ENCODE measurements around the gene WDR36. TPM values are rescaled to one million over a fixed set of nuclear protein-coding genes. Genes with fewer than 3 reads are reported as not detected.

Gene WDR36
- total and polyA plus RNA-seq, 8 donors, result 4.0 to 50.7 (median 7.0) TPM

DNA sequence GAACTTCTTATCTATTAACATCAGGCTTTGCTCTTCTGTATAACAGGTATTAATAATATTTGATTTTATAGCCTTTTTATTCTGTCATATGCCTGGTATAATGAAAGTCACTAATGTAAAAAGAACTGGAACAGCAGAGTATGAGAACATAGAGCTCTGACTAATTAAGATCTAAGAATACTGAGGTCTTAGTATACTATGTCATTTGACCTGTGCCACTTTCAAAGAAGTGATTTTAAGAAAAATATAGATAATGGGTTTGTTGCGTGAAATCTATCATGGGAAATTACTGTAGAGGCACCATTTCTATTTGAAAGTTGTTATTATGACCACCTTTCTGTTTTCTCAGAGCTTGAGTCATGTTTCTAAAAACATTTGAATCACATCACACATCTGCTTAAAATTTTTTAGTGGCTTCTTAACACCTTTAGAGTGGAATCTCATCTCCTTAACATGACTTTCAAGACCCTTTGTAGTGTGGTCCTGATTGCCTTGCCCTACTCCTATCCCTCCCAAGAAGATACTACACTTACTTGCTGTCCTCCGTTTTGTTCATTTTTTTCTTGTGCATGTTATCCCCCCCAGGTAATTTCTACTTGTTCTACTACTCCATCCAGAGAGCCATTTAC lies 14.3 kb downstream of the WDR36 start:
- H3K4me3 ChIP-seq, result no peak overlapping the region
- H3K27ac ChIP-seq, result no peak overlapping the region
- 92 to 98% (median 97%) methylated on average over 2 of the region's 2 CpGs for WGBS, 5 donors
- TF ChIP-seq, protein P1, sequence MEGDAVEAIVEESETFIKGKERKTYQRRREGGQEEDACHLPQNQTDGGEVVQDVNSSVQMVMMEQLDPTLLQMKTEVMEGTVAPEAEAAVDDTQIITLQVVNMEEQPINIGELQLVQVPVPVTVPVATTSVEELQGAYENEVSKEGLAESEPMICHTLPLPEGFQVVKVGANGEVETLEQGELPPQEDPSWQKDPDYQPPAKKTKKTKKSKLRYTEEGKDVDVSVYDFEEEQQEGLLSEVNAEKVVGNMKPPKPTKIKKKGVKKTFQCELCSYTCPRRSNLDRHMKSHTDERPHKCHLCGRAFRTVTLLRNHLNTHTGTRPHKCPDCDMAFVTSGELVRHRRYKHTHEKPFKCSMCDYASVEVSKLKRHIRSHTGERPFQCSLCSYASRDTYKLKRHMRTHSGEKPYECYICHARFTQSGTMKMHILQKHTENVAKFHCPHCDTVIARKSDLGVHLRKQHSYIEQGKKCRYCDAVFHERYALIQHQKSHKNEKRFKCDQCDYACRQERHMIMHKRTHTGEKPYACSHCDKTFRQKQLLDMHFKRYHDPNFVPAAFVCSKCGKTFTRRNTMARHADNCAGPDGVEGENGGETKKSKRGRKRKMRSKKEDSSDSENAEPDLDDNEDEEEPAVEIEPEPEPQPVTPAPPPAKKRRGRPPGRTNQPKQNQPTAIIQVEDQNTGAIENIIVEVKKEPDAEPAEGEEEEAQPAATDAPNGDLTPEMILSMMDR (IDR thresholded peaks at IDR 0.05), result no peak
- no peak for TF ChIP-seq POLR2AphosphoS5 (IDR thresholded peaks at IDR 0.05)
- no peak for TF ChIP-seq POLR2A (IDR thresholded peaks at IDR 0.05)
- TF ChIP-seq EP300 (IDR thresholded peaks at IDR 0.05), result no peak
- H3K27me3 ChIP-seq, result no peaks in the 10 kb centered on the region
- DNase-seq, result no peak
- intact Hi-C loops (cut with DNase I; ENCODE audit: low total_unique reads), result no loop called here
- no peaks in the 10 kb centered on the region for H3K9me3 ChIP-seq
- H3K4me1 ChIP-seq, result peaks cover 0 to 8% (median 2%) of the 10 kb centered on the region in 4 donors
- H3K36me3 ChIP-seq, result peaks cover 32 to 100% (median 92%) of the 10 kb centered on the region in 4 donors

DNA sequence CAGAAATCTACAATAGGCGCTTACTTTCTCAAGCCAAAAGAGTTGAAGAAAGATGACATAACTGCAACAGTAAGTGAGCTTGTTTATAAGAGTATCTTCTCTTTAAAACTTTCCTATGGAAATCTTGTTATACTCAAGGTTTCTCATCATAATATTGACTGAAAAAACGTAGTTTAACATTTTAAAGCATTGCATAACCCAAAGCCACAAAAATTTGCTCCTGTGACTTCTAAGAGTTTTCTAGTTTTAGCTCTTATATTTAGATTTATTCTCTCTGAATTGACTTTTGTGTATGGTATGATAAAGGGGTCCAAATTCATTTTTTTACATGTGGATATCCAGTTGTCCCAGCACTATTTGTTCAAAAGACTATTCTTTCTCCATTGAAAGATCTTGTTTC lies 15.2 kb downstream of the WDR36 start:
- Histone ChIP-seq H3K4me3 (no peak overlapping the region), H3K27me3 (no peaks in the 10 kb centered on the region), H3K27ac (no peak overlapping the region), H3K36me3 (peaks cover 25 to 100% (median 92%) of the 10 kb centered on the region in 4 donors), H3K4me1 (peaks cover 0 to 8% (median 2%) of the 10 kb centered on the region in 4 donors), H3K9me3 (no peaks in the 10 kb centered on the region)
- WGBS, 5 donors, result 80 to 88% (median 85%) methylated on average over 2 of the region's 2 CpGs
- no peak for DNase-seq
- TF ChIP-seq POLR2A (IDR thresholded peaks at IDR 0.05), result no peak
- TF ChIP-seq, protein P1 (IDR thresholded peaks at IDR 0.05), result no peak
- no peak for TF ChIP-seq EP300 (IDR thresholded peaks at IDR 0.05)
- no peak for TF ChIP-seq POLR2AphosphoS5 (IDR thresholded peaks at IDR 0.05)
- intact Hi-C loops (cut with DNase I; ENCODE audit: low total_unique reads), result no loop called here

DNA sequence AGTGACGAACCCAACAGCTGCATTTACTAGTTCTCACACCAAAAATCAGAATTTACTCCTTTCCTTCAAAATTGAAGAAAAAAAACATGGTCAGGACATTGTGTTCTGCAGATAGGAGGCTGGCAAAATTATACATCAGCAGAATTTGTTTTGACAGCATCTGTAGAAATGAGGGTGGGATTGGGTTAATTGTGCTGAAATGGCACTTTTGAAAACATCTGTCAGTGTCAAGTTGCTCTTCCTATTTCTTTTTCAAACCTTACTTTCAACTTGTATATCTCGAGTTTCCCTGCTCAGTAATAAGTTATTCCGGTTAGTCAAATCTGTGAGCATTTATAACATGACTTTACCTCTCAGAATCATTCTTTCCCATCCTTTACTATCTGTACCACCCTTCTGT lies 19.8 kb downstream of the WDR36 start:
- TF ChIP-seq POLR2A (IDR thresholded peaks at IDR 0.05) (no peak), POLR2AphosphoS5 (IDR thresholded peaks at IDR 0.05) (no peak), EP300 (IDR thresholded peaks at IDR 0.05) (no peak)
- TF ChIP-seq, protein P1 (IDR thresholded peaks at IDR 0.05), result no peak

DNA sequence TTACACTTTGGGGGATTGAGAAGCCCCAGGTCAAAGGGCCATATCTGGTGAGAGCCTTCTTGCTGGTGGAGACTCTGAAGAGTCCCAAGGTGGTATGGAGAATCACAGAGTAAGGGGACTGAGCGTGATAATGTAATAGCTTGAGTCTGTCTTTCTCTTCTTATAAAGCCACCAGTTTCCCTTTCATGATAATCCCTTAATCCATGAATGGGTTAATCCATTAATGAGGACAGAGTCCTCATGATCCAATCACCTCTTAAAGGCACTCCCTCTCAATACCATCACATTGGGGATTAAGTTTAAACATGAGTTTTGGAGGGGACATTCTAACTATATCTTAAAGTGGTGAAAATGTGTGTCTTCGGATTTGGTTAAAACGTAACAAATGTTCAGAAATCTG lies 21.5 kb downstream of the WDR36 start:
- no peak for DNase-seq
- WGBS, 5 donors, result 93 to 97% (median 95%) methylated on average over 3 of the region's 3 CpGs
- intact Hi-C loops (cut with DNase I; ENCODE audit: low total_unique reads), result no loop called here
- TF ChIP-seq POLR2AphosphoS5 (IDR thresholded peaks at IDR 0.05) (no peak), EP300 (IDR thresholded peaks at IDR 0.05) (no peak), POLR2A (IDR thresholded peaks at IDR 0.05) (no peak)
- TF ChIP-seq, protein P1 (IDR thresholded peaks at IDR 0.05), result no peak
- H3K36me3 ChIP-seq, result peaks cover 7 to 89% (median 75%) of the 10 kb centered on the region in 4 donors
- H3K9me3 ChIP-seq, result no peaks in the 10 kb centered on the region
- H3K4me3 ChIP-seq, result no peak overlapping the region
- H3K27ac ChIP-seq, result no peak overlapping the region
- peaks cover 0 to 3% (median under 1%) of the 10 kb centered on the region in 4 donors for H3K4me1 ChIP-seq
- no peaks in the 10 kb centered on the region for H3K27me3 ChIP-seq

More for the DNA sequence above, 19.8 kb downstream of the WDR36 start:
- Histone ChIP-seq H3K9me3 (no peaks in the 10 kb centered on the region), H3K4me3 (no peak overlapping the region), H3K27ac (no peak overlapping the region), H3K36me3 (peaks cover 7 to 88% (median 75%) of the 10 kb centered on the region in 4 donors), H3K27me3 (no peaks in the 10 kb centered on the region), H3K4me1 (peaks cover 0 to 8% (median 2%) of the 10 kb centered on the region in 4 donors)
- 90 to 95% (median 93%) methylated on average over 3 of the region's 3 CpGs for WGBS, 5 donors
- intact Hi-C loops (cut with DNase I; ENCODE audit: low total_unique reads), result no loop called here
- no peak for DNase-seq

Measured in stomach (tissue), 9 donors.